ENCODE measurements around the gene AUTS2.

AUTS2 gene

DNA sequence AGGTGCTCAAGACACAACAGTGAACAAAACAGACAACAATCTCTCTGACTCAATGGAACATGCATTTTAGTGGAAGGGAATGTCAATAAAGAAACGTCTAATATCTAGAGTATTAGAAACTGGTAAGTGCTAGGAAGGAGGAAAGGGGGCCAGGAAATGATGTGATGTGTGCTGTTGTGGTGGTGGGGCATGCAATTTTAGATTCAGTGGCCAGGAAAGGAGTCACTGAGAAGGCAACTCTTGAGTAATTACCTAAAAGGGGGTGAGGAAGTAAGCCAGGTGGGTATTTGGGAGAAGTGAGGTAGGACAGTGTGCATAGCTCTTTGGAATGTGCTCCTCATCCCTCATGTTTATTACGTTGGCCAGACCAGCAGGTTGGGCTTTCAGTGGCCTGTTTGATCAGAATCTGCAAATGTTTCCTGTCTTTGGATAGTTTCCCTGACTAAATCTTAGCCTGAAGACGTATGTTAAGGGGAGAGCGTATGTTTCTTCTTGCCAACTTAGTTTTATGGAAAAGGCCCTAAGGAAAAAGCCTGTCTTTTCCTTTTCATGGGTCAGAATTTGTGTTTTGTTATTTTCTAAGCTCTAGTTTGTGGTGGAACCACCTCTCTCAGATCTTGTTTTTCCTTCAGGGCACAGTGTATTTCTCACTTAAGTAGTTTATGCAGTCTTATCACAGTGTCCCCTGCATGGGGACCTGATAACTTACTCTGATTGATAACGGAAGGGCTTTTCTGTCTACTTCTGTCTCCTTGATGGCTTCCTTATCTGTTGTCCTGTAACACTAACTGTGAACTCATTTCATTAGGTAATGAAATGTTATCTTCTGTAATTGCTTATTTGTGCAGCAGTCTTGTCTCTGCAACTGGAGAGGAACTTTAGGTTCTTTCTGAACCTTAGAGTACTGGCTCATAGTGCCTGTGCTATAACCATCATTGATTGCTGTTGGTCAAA lies 203.7 kb downstream of the AUTS2 start:
- H3K27ac ChIP-seq = no peak overlapping the region
- no peak for DNase-seq (ENCODE audit: low read depth, low spot score)

- DNase-seq (ENCODE audit: low read depth, low spot score) = no peak
- H3K27ac ChIP-seq = no peak overlapping the region
Measured at GRCh38 chr7:69803699-69804516, 205.6 kb downstream of the AUTS2 start.

GRCh38 chr7:69804962-69805361 lies 206.7 kb downstream of the AUTS2 start:
- no peak for DNase-seq (ENCODE audit: low read depth, low spot score)
- no peak overlapping the region for H3K27ac ChIP-seq

DNA sequence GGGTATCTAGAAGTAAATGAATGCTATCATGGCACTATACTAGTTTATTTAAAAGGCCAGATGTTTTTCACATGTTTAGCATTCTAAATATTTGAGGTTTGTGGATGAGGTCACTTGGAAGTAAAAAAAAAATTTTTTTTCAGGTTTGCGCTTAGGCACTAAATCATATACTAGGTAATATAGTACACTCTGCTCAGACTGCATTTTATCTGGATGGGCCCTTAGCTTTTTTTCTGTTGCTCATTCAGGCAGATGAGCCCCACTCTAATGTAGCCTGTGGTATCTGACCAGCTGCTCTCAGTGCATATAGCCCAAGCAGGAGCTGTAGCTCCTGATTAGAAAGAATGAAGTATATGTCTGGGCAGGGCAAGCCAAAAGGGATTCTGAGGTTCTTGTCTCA lies 210.1 kb downstream of the AUTS2 start:
- no peak for DNase-seq (ENCODE audit: low read depth, low spot score)
- H3K27ac ChIP-seq = no peak overlapping the region

- H3K27ac ChIP-seq = no peak overlapping the region
- DNase-seq (ENCODE audit: low read depth, low spot score) = no peak
Measured at GRCh38 chr7:69811476-69812308, 213.4 kb downstream of the AUTS2 start.

GRCh38 chr7:69812756-69813155 lies 214.5 kb downstream of the AUTS2 start:
- DNase-seq (ENCODE audit: low read depth, low spot score) = no peak
- H3K27ac ChIP-seq = no peak overlapping the region

DNA sequence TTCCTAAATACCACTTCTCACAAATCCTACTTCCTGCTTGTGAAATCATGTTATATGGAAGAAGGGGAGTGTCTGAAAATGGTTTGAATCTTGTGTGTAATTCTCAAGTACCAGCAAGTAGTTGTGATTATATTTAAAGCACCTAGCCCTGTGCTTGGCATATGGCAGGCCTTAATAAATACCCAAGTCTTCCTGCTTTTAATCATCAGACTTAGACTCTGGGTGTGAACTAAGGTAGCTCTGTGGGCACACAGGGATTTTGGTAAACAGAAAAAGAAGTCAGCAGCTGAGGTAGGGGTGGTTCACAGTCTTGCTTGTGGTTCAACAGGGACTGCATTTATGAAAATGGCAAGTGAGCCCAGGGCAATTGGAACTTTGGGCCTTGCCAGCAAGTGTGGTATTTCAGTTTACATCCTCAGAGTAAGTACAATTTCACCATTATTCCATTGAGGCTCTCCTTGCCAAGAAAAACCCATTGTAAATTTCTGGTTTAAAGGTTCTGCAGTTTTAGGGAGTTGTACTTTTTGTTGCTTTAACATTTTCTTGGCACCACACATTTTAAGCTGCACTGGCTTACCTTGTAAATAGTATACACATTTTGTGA lies 215.5 kb downstream of the AUTS2 start:
- H3K27ac ChIP-seq = no peak overlapping the region
- no peak for DNase-seq (ENCODE audit: low read depth, low spot score)

DNA sequence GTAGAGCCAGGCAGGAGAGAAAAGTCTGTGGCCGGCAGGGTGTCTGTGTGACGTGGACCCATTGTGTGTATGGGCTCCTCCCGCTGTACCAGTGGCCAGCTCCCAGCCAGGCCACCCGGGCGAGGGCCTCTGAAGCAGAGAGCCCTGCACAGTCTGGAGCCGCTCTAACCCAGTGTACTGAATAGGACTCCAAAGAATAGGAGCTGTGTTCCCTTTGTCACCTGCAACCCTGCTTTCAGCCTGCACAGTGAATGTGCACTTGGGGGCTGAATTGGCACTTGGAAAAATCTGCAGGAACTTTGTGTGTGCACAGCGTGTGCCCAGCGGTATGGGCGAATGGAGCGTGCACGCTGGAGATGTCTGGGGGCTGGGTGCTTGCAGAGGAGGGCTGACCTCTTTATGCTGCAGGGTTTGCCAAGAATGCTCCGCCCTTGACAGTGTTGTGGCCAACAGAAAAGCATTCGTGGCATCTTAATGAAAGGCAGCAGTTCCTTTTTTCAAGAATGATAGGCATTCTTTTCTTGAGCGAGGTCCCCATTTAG lies 216.2 kb downstream of the AUTS2 start:
- DNase-seq (ENCODE audit: low read depth, low spot score) = no peak
- H3K27ac ChIP-seq = no peak overlapping the region

- no peak for DNase-seq (ENCODE audit: low read depth, low spot score)
- H3K27ac ChIP-seq = no peak overlapping the region
Measured at GRCh38 chr7:69816501-69816900, 218.2 kb downstream of the AUTS2 start.

- DNase-seq (ENCODE audit: low read depth, low spot score) = no peak
- H3K27ac ChIP-seq = no peak overlapping the region
Measured at GRCh38 chr7:69817121-69817520, 218.8 kb downstream of the AUTS2 start.

GRCh38 chr7:69817841-69818635 lies 219.8 kb downstream of the AUTS2 start:
- DNase-seq (ENCODE audit: low read depth, low spot score) = no peak
- no peak overlapping the region for H3K27ac ChIP-seq

DNA sequence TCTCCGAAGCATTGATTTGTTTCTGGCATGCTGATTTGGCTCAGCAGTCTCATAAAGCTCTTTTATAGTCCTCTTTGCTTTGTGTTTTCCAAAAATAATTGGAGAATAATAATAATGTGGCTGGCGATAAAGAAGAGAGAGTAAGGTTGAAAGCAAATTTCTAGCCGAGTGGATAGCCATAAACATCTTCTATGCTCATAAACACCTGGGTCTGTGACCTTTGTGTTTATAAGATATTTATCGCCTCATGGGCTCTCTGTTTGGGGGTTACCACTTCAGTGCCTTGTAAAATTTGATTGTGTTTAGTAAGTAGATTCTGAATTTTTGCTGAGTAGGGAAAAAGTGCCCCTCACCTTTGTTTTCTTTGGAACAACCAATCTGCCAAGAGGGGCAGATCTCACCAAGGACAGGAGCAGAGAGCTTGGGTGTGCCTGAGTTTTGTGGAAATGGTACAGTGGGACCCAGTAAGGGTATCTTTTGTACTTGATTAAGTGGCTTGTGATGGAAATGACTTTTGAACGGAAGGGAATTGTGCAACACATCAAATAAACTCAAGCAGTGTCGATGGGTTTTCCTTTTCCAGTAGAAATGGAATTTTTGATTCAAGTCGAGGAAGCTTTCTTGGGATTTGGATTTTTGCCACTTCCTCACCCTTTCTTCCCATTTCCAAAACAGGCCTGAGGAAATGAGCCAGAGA lies 220.5 kb downstream of the AUTS2 start:
- DNase-seq (ENCODE audit: low read depth, low spot score) = no peak
- no peak overlapping the region for H3K27ac ChIP-seq

DNA sequence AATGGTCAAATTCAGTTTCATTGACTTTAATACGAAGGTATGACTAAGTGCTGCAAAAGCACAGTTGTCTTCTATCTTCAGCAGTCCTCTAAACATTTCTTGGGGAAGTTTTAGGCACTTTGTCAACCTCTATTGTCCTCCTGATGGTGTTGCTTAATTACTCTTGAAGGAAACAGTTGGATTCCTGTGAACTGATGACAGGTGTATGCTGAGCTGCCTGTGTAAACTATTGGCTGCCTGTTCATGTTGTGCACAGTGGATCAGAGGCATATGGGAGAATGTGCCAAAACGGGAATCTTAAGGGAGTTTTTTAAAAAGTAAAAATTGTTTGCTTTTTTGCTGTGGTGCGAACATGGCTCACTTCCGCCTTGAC lies 221.0 kb downstream of the AUTS2 start:
- DNase-seq (ENCODE audit: low read depth, low spot score) = no peak
- no peak overlapping the region for H3K27ac ChIP-seq

DNA sequence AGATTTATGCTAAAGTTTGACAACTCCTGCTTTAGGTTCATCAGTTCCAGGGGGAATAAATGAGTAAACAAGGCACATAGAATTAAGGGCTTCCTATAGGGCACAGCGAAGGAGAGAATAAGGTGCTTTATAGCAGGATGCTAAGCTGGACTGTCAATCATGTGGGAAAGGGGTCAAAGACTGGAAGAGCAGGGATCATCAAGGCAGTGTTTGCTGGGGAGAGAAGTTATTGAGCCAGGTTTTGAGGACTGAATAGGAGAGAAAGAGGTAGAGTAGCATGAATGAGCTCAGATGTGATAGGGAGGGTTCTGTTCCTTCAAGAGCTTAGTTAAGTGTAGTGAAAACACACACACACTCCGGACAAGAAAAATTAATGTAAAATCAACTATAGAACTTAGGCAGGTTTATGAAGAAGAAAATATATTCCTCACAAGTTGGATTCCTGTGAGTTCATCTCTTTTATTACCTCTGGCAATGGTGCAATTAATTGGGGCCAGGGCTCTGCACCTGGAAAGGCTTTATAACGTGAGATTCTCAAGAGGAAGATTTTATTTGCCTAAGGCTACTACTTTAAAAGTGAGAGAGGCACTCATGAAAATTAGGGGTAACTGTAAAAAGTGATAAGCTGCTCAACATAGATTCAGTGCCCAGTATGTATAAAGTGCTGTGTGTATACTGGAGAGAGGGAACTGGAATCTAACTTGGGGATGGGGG lies 222.4 kb downstream of the AUTS2 start:
- DNase-seq (ENCODE audit: low read depth, low spot score) = no peak
- no peak overlapping the region for H3K27ac ChIP-seq

DNA sequence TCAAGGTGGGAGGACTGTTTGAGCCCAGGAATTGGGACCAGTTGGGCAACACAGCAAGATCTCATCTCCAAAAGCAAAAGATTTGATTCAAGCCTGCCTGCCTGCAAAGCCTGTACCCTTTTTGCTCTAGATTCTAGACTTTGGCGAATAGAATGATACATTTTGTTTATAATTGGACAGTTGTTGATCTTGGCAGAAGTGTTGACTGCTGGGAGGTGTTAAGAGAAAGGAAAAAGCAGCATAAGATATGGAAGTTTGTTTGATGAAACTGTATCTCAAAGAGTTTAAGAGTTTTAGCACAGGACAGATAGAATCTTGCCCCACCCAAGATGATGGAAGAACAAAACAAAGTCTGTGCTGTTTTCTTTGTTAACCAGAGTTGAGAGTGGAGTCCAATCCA lies 224.1 kb downstream of the AUTS2 start:
- H3K27ac ChIP-seq = no peak overlapping the region

GRCh38 chr7:69823151-69823744 lies 225.0 kb downstream of the AUTS2 start:
- DNase-seq (ENCODE audit: low read depth, low spot score) = no peak
- no peak overlapping the region for H3K27ac ChIP-seq

More for the DNA sequence above, 224.1 kb downstream of the AUTS2 start:
- no peak for DNase-seq (ENCODE audit: low read depth, low spot score)
